ENCODE results near the gene HNRNPC. TPM values are rescaled to one million over a fixed set of nuclear protein-coding genes. Genes with fewer than 3 reads are reported as not detected.

The HNRNPC gene
- total and polyA plus RNA-seq, 12 donors: 227 to 358 (median 269) TPM

DNA sequence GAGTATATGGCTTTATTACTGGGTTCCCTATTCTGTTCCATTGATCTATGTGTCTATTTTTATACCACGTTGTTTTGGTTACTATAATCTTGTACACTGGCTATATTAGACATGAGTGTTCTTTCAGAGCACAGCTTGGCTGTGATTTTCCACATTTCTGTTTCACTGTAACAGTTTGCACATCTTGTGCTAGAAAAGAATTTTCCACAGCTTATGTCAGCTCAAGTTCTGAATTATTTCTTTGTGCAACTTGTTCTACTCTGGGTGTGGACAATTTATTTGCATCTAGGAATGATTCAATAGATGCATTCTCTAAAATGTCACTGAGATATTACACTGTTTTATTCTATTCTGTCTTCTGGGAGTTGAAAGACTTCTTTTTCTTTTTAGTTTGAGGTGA lies 85.0 kb downstream of the HNRNPC start:
- H3K36me3 ChIP-seq: no peaks in the 10 kb centered on the region
- ATAC-seq (peak in 2 of 8 donors; percentile 25 to 76), DNase-seq (no peak)
- intact Hi-C loops (cut with DNase I): no loop called here
- no peak overlapping the region for H3K4me3 ChIP-seq
- WGBS, 2 donors: 44 to 47% methylated on average over 1 of the region's 1 CpG
- H3K9me3 ChIP-seq: peaks cover 0 to 17% (median 2%) of the 10 kb centered on the region in 11 donors
- no peak overlapping the region for H3K27ac ChIP-seq
- TF ChIP-seq, protein P1, sequence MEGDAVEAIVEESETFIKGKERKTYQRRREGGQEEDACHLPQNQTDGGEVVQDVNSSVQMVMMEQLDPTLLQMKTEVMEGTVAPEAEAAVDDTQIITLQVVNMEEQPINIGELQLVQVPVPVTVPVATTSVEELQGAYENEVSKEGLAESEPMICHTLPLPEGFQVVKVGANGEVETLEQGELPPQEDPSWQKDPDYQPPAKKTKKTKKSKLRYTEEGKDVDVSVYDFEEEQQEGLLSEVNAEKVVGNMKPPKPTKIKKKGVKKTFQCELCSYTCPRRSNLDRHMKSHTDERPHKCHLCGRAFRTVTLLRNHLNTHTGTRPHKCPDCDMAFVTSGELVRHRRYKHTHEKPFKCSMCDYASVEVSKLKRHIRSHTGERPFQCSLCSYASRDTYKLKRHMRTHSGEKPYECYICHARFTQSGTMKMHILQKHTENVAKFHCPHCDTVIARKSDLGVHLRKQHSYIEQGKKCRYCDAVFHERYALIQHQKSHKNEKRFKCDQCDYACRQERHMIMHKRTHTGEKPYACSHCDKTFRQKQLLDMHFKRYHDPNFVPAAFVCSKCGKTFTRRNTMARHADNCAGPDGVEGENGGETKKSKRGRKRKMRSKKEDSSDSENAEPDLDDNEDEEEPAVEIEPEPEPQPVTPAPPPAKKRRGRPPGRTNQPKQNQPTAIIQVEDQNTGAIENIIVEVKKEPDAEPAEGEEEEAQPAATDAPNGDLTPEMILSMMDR (IDR thresholded peaks at IDR 0.05): no peak
- H3K27me3 ChIP-seq: no peaks in the 10 kb centered on the region
- peaks cover 0 to 7% (median 0%) of the 10 kb centered on the region in 9 donors for H3K4me1 ChIP-seq

DNA sequence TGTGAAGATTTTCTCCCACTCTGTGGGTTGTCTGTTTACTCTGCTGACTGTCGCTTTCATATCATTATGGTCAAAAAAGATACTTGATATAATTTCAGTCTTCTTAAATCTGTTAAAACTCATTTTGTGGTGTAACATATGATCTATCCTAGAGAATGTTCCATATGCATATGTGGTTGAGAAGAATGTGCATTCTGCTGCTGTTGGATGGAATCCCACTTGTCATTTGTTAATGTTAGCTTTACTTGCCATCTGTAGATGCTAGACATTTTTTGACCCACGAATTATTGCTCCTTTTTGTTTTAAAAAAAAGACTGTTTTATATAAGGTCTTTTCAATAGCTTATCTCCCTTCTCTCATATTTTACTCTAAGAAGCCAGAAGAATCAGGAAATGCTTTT lies 87.1 kb downstream of the HNRNPC start:
- Histone ChIP-seq H3K36me3 (no peaks in the 10 kb centered on the region), H3K4me1 (peaks cover 0 to 7% (median 0%) of the 10 kb centered on the region in 9 donors), H3K27me3 (peaks cover 0 to 3% (median 0%) of the 10 kb centered on the region in 7 donors), H3K27ac (no peak overlapping the region), H3K4me3 (no peak overlapping the region), H3K9me3 (peaks cover 0 to 21% (median 2%) of the 10 kb centered on the region in 11 donors)
- WGBS, 2 donors: 59 to 66% methylated on average over 2 of the region's 2 CpGs
- TF ChIP-seq, protein P1 (IDR thresholded peaks at IDR 0.05): no peak
- intact Hi-C loops (cut with DNase I): no loop called here
- DNase-seq (no peak), ATAC-seq (no peak)

DNA sequence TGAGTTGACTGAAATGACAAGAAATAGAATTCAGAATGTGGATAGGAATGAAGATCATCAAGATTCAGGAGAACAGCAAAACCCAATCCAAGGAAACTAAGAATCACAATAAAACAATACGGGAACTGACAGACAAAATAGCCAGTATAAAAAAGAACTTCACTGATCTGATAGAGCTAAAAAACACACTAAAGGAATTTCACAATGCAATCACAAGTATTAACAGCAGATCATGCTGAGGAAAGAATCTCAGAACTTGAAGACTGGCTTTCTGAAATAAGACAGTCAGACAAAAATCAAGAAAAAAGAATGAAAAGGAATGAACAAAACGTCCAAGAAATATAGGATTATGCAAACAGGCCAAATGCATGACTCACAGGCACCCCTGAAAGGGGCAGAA lies 98.1 kb downstream of the HNRNPC start:
- WGBS, 2 donors: 61 to 65% methylated on average over 2 of the region's 2 CpGs
- intact Hi-C loops (cut with DNase I): no loop called here

DNA sequence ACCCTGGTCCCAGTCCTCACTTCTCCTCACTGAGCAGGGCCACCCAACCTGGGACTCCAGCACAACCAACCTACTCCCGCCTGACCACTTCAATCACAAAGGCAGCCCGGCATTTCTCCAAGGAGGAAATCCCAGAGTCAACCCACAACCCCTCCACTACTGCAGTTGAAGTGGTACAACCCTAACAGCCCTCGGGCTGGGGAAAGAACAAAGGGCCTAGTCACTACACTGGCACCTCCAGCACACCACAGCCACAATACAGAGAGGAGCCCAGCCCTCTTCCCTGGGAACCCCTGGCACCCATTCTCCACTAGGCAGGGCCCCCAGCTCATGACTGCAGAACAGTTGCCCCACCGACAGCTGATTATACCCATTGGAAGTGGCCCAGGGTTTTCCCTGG lies 99.7 kb downstream of the HNRNPC start:
- no peaks in the 10 kb centered on the region for H3K4me1 ChIP-seq
- H3K9me3 ChIP-seq: peaks cover 0 to 15% (median 0%) of the 10 kb centered on the region in 11 donors
- H3K36me3 ChIP-seq: no peaks in the 10 kb centered on the region
- H3K27me3 ChIP-seq: peaks cover 0 to 16% (median 4%) of the 10 kb centered on the region in 7 donors
- H3K4me3 ChIP-seq: no peak overlapping the region
- WGBS, 2 donors: 80 to 85% methylated on average over 4 of the region's 4 CpGs
- H3K27ac ChIP-seq: no peak overlapping the region
- DNase-seq (no peak), ATAC-seq (no peak)
- intact Hi-C loops (cut with DNase I): no loop called here
- TF ChIP-seq, protein P1 (IDR thresholded peaks at IDR 0.05): no peak

More for the DNA sequence above, 98.1 kb downstream of the HNRNPC start:
- H3K9me3 ChIP-seq: peaks cover 0 to 15% (median 0%) of the 10 kb centered on the region in 11 donors
- TF ChIP-seq, protein P1 (IDR thresholded peaks at IDR 0.05): no peak
- ATAC-seq (no peak), DNase-seq (no peak)
- no peaks in the 10 kb centered on the region for H3K4me1 ChIP-seq
- no peaks in the 10 kb centered on the region for H3K36me3 ChIP-seq
- no peak overlapping the region for H3K27ac ChIP-seq
- peaks cover 0 to 16% (median 4%) of the 10 kb centered on the region in 7 donors for H3K27me3 ChIP-seq
- no peak overlapping the region for H3K4me3 ChIP-seq
